ENCODE results near the gene ACTR6. TPM values are rescaled to one million over a fixed set of nuclear protein-coding genes. Genes with fewer than 3 reads are reported as not detected.
A peak's percentile ranks its signal among the peaks of the same experiment; 100 is the strongest.

The ACTR6 gene
- total RNA-seq, 1 donor from 2014 or later = 26.0 TPM

DNA sequence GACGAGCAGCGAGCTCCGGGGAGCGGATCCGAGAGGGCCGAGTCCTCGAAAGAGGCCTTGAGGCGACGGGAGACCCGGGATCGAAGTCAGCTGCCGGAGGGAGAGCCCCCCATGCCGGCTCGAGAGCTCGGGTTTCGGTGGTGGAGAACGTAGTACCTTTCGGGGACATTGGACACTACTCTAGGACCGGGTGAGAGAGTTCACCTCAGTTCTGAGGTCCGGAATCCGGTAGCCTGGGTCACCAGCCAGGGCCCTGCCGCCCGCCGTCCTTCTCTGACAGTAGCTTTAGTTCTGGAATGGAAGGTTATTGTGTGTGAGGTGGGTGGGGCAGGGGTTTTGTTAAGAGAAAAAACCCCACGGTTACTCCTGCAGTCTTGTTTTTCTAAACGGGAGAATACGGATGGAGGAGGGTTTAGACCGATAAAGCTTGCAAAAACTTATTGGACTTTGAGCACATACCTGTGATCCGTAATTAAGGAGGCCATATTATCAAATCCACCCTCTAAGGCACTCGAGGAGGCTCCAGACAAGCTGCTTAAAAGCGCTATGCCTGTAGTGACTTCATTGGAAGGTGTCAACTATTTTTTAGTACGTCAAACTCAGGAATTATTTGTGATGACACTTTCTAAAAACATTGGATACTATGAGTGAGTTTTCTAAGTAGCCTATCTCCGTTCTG, 67.1 kb downstream of the ACTR6 start:
- peak; percentile 50 for DNase-seq

GRCh38 chr12:100268835-100269564, 68.4 kb downstream of the ACTR6 start:
- DNase-seq = peak; percentile 20

- no peak for DNase-seq
Observed at GRCh38 chr12:100273782-100274181, 73.2 kb downstream of the ACTR6 start.

Other genes starting within 250 kb of the ACTR6 start
- not detected in 2 replicates for gene ANKS1B, start 215.9 kb upstream of the ACTR6 start, total RNA-seq
- gene BLTP3B, start 57.9 kb upstream of the ACTR6 start, total RNA-seq = 16.2 and 18.1 TPM in 2 replicates
- 0.17 and 0.33 TPM in 2 replicates for gene DEPDC4, start 66.3 kb downstream of the ACTR6 start, total RNA-seq
- 49.2 and 52.9 TPM in 2 replicates for gene SCYL2, start 66.4 kb downstream of the ACTR6 start, total RNA-seq
- not detected in 2 replicates for gene SLC17A8, start 156.3 kb downstream of the ACTR6 start, total RNA-seq